Hepatocyte (in vitro differentiated cells): ENCODE measurements around the gene ZNF692. TPM values are rescaled to one million over a fixed set of nuclear protein-coding genes. Genes with fewer than 3 reads are reported as not detected.

Source experiments
- DNase-seq: peaks from one replicate; pipeline ENCODE4 v3.0.0-alpha.2; 2016; ENCODE audit warnings: low spot score
- H2AFZ ChIP-seq: fragments of 200-600 bp; sonication (generic); 2 replicates; pipeline ENCODE4 v1.6.0; 2016; ENCODE audit warnings: antibody characterized with exemption, mild to moderate bottlenecking
- H3K27ac ChIP-seq: fragments of 200-600 bp; sonication (generic); 2 replicates; pipeline ENCODE4 v1.5.1; 2016; ENCODE audit warnings: mild to moderate bottlenecking
- H3K27me3 ChIP-seq: fragments of 200-600 bp; sonication (generic); 2 replicates; pipeline ENCODE4 v1.6.1; 2016
- H3K36me3 ChIP-seq: fragments of 200-600 bp; sonication (generic); replicated peaks from 2 replicates; pipeline ENCODE4 v1.5.1; 2016; ENCODE audit warnings: low read depth; ENCODE audit not compliant: insufficient read depth
- H3K4me1 ChIP-seq: fragments of 200-600 bp; sonication (generic); 2 replicates; pipeline ENCODE4 v1.5.1; 2016; ENCODE audit warnings: mild to moderate bottlenecking, moderate library complexity; ENCODE audit not compliant: insufficient read depth
- H3K4me2 ChIP-seq: fragments of 200-600 bp; sonication (generic); 2 replicates; pipeline ENCODE4 v1.6.0; 2016
- H3K4me3 ChIP-seq: fragments of 200-600 bp; sonication (generic); 2 replicates; pipeline ENCODE4 v1.5.1; 2016; ENCODE audit warnings: mild to moderate bottlenecking
- H3K79me2 ChIP-seq: fragments of 200-600 bp; sonication (generic); 2 replicates; pipeline ENCODE4 v1.6.0; 2017; ENCODE audit warnings: mild to moderate bottlenecking
- H3K9me2 ChIP-seq: fragments of 200-600 bp; sonication (generic); replicated peaks from 2 replicates; pipeline ENCODE4 v1.6.0; 2017; ENCODE audit warnings: mild to moderate bottlenecking; ENCODE audit not compliant: insufficient read depth
- H3K9me3 ChIP-seq: fragments of 200-600 bp; sonication (generic); 2 replicates; pipeline ENCODE4 v1.5.1; 2016; ENCODE audit warnings: low read depth, mild to moderate bottlenecking
- H4K20me1 ChIP-seq: fragments of 200-600 bp; sonication (generic); 2 replicates; pipeline ENCODE4 v1.6.0; 2016; ENCODE audit warnings: mild to moderate bottlenecking; ENCODE audit not compliant: insufficient read depth, poor library complexity, severe bottlenecking
- EZH2 ChIP-seq: fragments of 200-600 bp; sonication (generic); IDR thresholded peaks from 2 replicates; pipeline ENCODE4 v1.6.1; 2016; ENCODE audit warnings: antibody characterized with exemption, mild to moderate bottlenecking, borderline replicate concordance
- EZH2phosphoT487 ChIP-seq: fragments of 200-600 bp; sonication (generic); IDR thresholded peaks from one replicate; pipeline ENCODE4 v1.6.1; 2018; ENCODE audit warnings: antibody characterized with exemption, mild to moderate bottlenecking, low read depth, moderate library complexity; ENCODE audit not compliant: unreplicated experiment, severe bottlenecking
- WGBS: methylation state at CpG from one replicate; pipeline ENCODE4 v1.1.6; 2016; ENCODE audit warnings: low lambda C conversion rate; ENCODE audit errors: missing lambda C conversion rate; 5-methylcytosine and 5-hydroxymethylcytosine counted together
- microRNA-seq: library from miRNA; unstranded; fragments of <30 nt; microRNA quantifications from one replicate; pipeline ENCODE4, GENCODE V29; 2017
- polyA plus RNA-seq: library from polyadenylated mRNA; unstranded; fragments of >200 nt; fragmentation: Nextera tagmentation; extraction: Ambion mirVana; gene quantifications from 2 replicates; pipeline ENCODE4 v1.2.1, GENCODE V29; 2016
- small RNA-seq: library from RNA; depleted of rRNA; stranded (forward); fragments of <200 nt; gene quantifications from one replicate; pipeline ENCODE3, GENCODE V24; 2014
- total RNA-seq: library from RNA; depleted of rRNA; stranded (reverse); fragments of >200 nt; gene quantifications from 2 replicates; pipeline ENCODE4 v1.2.3, GENCODE V29; 2014
- TF ChIP-seq, protein P1 (sequence below): fragments of 200-600 bp; sonication (generic); IDR thresholded peaks from 2 replicates; pipeline ENCODE4 v1.5.1; 2016; ENCODE audit warnings: antibody characterized with exemption, mild to moderate bottlenecking; ENCODE audit not compliant: poor library complexity

Gene ZNF692
- total and polyA plus RNA-seq, 2 experiments from 2014 or later = 42.1 to 60.8 TPM

DNA sequence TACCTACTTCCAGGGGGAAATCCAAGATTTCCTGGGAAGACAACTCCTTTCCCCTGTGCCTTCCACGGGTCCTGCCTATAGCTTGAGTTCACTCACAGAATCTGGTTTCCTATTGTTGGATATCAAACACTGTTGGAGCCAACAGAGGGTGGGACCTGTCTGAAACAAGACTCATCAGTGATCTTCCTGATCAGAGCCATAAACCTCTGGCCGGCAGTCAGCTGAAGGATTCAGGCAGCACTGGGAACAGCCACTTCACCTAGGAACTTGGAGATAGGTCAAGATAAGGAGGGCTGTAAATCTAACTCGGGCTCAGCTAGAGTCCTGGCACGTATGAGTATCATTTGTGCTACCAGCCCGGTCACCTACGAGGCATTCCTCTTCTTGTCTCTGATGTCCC is 56.4 kb downstream of the ZNF692 start:
- WGBS = 74% methylated on average over 6 of the region's 6 CpGs
- Histone ChIP-seq H3K4me1 (no peaks in the 10 kb centered on the region), H3K9me2 (no peaks in the 10 kb centered on the region), H3K79me2 (no peaks in the 10 kb centered on the region), H3K36me3 (no peaks in the 10 kb centered on the region), H4K20me1 (no peaks in the 10 kb centered on the region), H3K4me2 (no peak overlapping the region), H3K4me3 (no peak overlapping the region), H2AFZ (no peak overlapping the region), H3K27me3 (no peaks in the 10 kb centered on the region), H3K9me3 (no peaks in the 10 kb centered on the region), H3K27ac (no peak overlapping the region)
- no peak for DNase-seq
- TF ChIP-seq, protein P1, sequence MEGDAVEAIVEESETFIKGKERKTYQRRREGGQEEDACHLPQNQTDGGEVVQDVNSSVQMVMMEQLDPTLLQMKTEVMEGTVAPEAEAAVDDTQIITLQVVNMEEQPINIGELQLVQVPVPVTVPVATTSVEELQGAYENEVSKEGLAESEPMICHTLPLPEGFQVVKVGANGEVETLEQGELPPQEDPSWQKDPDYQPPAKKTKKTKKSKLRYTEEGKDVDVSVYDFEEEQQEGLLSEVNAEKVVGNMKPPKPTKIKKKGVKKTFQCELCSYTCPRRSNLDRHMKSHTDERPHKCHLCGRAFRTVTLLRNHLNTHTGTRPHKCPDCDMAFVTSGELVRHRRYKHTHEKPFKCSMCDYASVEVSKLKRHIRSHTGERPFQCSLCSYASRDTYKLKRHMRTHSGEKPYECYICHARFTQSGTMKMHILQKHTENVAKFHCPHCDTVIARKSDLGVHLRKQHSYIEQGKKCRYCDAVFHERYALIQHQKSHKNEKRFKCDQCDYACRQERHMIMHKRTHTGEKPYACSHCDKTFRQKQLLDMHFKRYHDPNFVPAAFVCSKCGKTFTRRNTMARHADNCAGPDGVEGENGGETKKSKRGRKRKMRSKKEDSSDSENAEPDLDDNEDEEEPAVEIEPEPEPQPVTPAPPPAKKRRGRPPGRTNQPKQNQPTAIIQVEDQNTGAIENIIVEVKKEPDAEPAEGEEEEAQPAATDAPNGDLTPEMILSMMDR = no peak
- TF ChIP-seq EZH2phosphoT487 (no peak), EZH2 (no peak)

DNA sequence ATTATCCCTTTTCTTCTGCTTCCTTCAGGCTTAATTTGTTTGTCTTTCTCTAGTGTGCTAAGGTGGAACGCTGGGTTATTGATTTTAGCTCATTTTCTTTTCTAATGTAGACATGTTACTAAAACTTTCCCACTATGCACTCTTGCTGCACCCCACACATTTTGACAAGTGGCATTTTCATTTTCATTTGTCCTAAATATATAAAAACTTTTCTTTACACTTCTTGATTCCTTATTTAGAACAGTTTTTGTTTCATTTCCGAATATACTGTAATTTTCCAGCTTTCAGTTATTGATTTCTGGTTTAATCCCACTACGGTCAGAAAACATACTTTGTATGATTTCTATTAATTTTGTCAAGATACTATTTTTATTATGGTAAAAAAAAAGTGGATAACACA is 58.4 kb downstream of the ZNF692 start:
- no peak overlapping the region for H3K27ac ChIP-seq
- H3K4me3 ChIP-seq = no peak overlapping the region
- no peaks in the 10 kb centered on the region for H3K9me2 ChIP-seq
- H3K4me2 ChIP-seq = no peak overlapping the region
- no peaks in the 10 kb centered on the region for H4K20me1 ChIP-seq
- no peaks in the 10 kb centered on the region for H3K9me3 ChIP-seq
- no peaks in the 10 kb centered on the region for H3K4me1 ChIP-seq
- 69% methylated on average over 3 of the region's 3 CpGs for WGBS
- no peak for DNase-seq
- TF ChIP-seq EZH2 (no peak), EZH2phosphoT487 (no peak)
- TF ChIP-seq, protein P1 = no peak
- H3K27me3 ChIP-seq = no peaks in the 10 kb centered on the region
- no peak overlapping the region for H2AFZ ChIP-seq
- H3K79me2 ChIP-seq = no peaks in the 10 kb centered on the region
- no peaks in the 10 kb centered on the region for H3K36me3 ChIP-seq

Small RNA genes lying within 50 kb of the gene (microRNA-seq; reads per million reads assigned to microRNA genes)
- gene MIR3124 = 2.2 reads per million

Small RNA genes lying within 50 kb of the gene (small RNA-seq; reads per million reads assigned to genes)
- gene MIR3124 = not detected

Other genes with a start within 250 kb of the ZNF692 start
- not detected in 2 replicates for gene OR2T11, start 224.0 kb downstream of the ZNF692 start, total RNA-seq
- not detected in 2 replicates for gene OR2T11, start 224.0 kb downstream of the ZNF692 start, polyA plus RNA-seq
- gene OR2T35, start 213.8 kb downstream of the ZNF692 start, total RNA-seq = not detected in 2 replicates
- not detected in 2 replicates for gene OR2T35, start 213.8 kb downstream of the ZNF692 start, polyA plus RNA-seq
- gene OR2T27, start 203.6 kb downstream of the ZNF692 start, total RNA-seq = not detected in 2 replicates
- not detected in 2 replicates for gene OR2T27, start 203.6 kb downstream of the ZNF692 start, polyA plus RNA-seq
- gene OR14I1, start 156.3 kb downstream of the ZNF692 start, total RNA-seq = not detected in 2 replicates
- not detected in 2 replicates for gene OR14I1, start 156.3 kb downstream of the ZNF692 start, polyA plus RNA-seq
- not detected in 2 replicates for gene LYPD8, start 103.3 kb downstream of the ZNF692 start, total RNA-seq
- gene LYPD8, start 103.3 kb downstream of the ZNF692 start, polyA plus RNA-seq = not detected in 2 replicates
- gene SH3BP5L, start 33.2 kb downstream of the ZNF692 start, total RNA-seq = 13.2 and 17.2 TPM in 2 replicates
- 5.3 and 6.5 TPM in 2 replicates for gene SH3BP5L, start 33.2 kb downstream of the ZNF692 start, polyA plus RNA-seq
- 19.0 and 23.6 TPM in 2 replicates for gene ZNF672, start 20.9 kb downstream of the ZNF692 start, total RNA-seq
- 30.7 and 34.7 TPM in 2 replicates for gene ZNF672, start 20.9 kb downstream of the ZNF692 start, polyA plus RNA-seq
- 5.6 and 8.0 TPM in 2 replicates for gene PGBD2, start 47.1 kb upstream of the ZNF692 start, total RNA-seq
- 5.6 and 6.6 TPM in 2 replicates for gene PGBD2, start 47.1 kb upstream of the ZNF692 start, polyA plus RNA-seq